Ureter (tissue), 1 donor: Measurements from ENCODE around the gene NCKAP5. TPM values are rescaled to one million over a fixed set of nuclear protein-coding genes. Genes with fewer than 3 reads are reported as not detected.

Experiments used
- DNase-seq: peaks from one replicate; pipeline ENCODE4 v3.0.0-alpha.2; 2020; ENCODE audit warnings: low spot score
- total RNA-seq: library from RNA; stranded (reverse); gene quantifications from one replicate; pipeline ENCODE4 v1.2.4, GENCODE V29; 2023
- donor health status: DM: yes; HTN: yes; CAD: no.

NCKAP5 gene
- total RNA-seq, 1 donor from 2014 or later = 7.3 TPM

DNA sequence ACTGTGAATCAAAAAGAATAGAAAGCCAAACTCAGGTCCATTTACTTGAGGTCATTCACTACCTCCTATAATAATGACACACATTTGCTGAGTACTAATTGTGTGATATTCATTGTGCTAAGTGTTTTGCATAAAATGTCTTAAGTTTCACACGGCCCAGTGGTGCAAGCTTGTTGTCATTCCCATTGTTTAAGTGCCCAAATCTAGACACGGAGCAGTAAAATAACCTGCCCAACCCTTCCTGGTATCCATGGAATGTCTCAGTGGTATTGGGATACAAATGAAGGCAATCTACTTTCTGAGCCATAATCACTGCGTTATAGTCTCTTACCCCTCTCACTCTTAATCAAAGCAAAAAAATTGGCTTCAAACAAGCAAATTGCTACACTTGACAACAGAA lies 233.3 kb downstream of the NCKAP5 start:
- no peak for DNase-seq

GRCh38 chr2:133333181-133333580 lies 235.1 kb downstream of the NCKAP5 start:
- DNase-seq = no peak

- no peak for DNase-seq
Observed at GRCh38 chr2:133331436-133331835, 236.8 kb downstream of the NCKAP5 start.

DNA sequence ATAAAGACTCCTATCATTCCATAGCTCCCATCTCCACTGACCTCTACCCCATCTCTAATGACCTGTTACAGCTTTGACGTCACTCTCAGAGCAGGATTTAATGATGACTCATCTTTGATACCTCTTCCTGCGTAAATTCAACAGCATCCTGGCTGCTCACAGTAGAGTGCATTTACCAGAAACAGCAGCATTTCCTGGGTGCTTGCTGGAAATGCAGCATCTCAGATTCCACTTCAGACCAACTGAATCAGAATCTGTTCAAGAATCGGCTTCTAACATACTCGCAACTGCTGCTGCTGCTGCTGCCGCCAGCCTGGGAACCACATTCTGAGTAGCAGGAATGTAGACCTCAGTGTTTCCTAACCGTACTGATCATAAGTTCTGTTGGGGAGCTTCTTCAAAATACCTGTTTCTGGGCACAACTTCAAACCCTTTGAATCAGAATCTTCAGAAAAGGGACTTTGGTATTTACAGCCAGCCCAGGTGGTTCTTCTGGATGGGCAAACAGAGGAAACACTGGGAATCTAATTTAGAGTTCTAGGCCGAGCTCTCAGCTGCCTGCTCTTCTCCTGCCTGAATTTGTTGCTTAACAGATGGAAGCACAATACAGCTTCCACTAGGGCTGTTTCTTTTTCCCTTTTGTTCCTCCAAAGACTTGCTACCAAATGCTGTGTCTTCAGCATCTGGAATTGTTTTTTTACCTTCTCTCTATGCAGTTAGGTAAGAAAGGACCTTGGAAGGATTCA lies 241.4 kb downstream of the NCKAP5 start:
- no peak for DNase-seq

GRCh38 chr2:133324150-133324561 lies 244.1 kb downstream of the NCKAP5 start:
- no peak for DNase-seq

DNA sequence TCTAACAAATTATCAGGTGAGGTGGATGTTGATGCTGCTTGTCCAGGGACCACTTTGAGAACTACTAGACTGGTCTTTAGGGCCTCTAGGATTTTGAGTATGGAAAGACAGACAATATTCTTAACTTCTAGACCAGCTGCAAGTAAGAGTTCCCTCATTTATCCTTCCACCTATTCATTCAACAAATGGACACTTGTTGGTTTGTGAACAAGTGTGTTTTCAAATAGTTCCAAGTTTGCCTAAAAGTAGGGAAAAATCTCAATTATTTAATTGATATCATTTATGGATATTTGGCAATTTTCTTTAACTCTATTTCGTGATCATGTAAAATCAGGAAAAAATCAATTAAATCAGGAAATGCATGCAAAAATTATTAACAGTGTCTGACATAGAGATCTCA lies 245.4 kb downstream of the NCKAP5 start:
- no peak for DNase-seq

DNA sequence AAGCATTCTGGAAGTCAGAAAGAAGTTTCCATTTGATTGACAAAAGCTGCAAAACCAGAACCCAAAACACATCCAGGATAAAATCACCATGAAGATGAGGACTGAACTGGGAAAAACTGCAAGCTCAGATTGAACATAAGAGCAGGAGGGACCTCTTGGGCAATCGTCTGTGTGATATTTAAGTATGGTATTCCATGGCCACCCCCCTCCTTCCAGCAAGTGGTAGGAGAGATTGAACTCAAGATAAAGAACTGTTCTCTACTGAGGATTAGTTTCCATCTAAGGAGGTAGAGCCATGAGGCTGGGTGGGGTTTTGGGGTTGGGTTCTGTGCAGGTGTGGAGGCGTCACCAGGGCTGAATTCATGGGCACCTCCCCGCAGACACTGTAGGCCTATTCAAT lies 251.1 kb downstream of the NCKAP5 start:
- no peak for DNase-seq

GRCh38 chr2:133316557-133316956 lies 251.7 kb downstream of the NCKAP5 start:
- DNase-seq = no peak

DNA sequence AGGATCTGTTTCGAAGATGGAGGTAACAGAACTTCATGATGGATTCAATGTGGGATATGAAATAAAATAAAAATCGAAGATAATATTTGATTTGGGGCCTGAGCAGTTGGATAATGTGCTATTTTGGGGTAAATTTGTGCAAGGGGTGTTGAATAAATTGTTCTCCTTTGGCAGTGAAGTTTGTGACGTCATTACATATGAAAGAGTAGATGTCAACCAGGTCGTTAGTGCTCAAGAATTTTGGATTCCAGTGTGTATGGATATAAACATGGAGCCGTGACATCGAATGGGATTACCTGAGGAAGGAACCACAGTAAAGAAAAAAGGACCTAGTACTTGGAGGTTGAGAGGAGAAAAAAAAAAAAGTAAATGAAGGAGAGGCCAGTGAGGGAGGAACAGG lies 253.0 kb downstream of the NCKAP5 start:
- no peak for DNase-seq

DNA sequence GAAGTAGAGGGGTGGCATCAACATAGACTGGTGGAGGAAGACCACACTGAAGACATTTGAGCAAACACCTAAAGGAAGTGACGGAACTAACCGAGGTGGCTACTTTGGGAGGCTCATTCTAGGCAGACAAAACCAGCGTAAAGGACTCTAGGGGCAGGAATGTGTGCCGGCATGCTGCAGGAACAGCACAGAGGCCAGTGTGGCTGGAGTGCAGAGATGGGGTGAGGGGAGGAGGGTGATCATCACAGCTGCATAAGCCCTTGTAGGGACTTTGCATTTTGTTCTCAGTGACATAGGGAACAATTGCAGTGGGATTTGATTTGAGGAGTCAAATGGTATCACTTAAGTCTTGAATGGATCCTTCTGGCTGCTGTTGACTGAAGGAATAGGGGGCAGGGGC lies 253.5 kb downstream of the NCKAP5 start:
- DNase-seq = no peak

DNA sequence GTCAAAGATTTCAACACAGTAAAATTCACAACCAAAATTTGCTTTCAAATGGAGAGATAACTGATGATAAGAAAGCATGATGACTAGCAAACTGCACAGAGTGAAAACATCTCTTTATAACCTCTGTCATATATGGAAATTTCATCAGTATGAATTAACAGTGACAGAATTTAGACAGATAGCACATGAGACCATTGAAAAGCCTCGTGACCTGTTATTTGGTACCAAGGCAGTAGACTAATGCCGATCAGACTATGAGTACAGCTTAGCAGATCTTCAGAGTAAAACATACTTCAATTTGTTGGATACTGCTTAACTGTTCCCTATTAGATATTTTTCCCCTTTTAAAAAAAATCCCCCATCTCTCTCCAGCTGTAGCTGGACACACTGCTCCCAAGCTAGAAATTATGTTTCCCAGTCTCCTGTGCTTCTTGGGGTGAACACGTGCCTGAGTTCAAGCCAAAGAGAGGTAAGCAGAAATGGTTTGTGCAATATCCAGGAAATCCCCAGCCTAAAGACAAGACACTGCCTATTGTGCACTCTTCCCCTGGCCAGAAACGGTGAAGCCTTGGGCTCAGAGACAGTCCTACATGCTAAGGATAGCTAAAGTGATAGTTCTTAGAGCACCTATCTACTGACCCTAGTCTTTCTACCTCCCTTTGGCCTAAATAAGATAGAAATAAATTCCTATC lies 256.1 kb downstream of the NCKAP5 start:
- DNase-seq = no peak

DNA sequence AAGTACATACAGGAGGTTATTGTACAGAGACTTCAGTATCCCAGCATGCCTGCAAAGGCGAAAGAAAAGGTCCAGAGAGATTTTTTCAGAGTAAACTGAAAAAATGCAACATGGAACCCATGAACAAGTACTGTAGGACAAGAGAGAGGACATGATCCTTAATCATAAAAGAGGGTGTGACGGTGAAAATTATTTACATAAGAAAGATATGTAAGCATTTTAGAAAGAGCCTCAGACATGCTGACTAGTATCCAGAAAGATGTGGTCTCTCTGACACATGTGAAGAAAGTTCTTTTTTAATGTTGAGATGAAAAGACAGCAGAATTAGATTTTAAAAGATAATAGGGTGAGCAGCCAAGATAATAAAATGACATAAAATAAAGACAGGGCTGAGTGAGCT lies 262.0 kb downstream of the NCKAP5 start:
- no peak for DNase-seq

DNA sequence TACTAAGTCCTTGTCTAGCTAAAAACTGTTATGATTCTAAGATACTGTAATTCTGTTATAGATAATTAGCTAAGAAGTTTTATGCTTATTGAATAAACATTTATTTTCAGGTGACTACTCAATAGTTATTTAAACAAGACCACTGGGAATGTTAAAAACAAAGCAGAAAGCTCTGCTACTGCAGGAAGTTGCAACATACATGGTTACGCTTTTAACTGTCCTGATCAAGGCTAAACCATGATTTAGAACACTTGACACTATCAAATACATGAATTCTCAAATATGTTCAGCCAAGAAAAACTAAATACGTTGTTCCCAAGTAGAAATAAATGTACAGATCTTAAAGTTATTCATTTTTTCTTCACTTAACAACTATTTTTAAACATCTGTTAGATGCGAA lies 263.9 kb downstream of the NCKAP5 start:
- no peak for DNase-seq

GRCh38 chr2:133303150-133303549 lies 265.1 kb downstream of the NCKAP5 start:
- no peak for DNase-seq

DNA sequence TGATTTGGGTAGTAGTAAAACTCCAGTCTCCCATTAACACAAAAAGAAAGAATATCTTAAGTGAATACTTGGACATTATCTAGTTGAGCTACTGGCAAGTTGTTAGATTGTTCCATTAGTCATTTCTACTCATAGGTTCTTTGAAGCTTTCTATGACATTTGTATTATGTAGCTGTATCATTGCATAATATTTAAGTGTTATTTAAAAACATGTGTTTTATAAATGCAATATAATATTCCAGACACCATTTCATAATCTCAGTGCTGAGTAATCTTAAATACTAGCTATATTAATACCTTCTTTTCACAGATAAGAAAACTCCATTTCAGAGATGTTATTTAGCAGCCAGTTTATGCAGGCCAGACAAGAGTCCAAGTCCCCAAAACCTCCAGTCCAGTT lies 271.9 kb downstream of the NCKAP5 start:
- DNase-seq = no peak

DNA sequence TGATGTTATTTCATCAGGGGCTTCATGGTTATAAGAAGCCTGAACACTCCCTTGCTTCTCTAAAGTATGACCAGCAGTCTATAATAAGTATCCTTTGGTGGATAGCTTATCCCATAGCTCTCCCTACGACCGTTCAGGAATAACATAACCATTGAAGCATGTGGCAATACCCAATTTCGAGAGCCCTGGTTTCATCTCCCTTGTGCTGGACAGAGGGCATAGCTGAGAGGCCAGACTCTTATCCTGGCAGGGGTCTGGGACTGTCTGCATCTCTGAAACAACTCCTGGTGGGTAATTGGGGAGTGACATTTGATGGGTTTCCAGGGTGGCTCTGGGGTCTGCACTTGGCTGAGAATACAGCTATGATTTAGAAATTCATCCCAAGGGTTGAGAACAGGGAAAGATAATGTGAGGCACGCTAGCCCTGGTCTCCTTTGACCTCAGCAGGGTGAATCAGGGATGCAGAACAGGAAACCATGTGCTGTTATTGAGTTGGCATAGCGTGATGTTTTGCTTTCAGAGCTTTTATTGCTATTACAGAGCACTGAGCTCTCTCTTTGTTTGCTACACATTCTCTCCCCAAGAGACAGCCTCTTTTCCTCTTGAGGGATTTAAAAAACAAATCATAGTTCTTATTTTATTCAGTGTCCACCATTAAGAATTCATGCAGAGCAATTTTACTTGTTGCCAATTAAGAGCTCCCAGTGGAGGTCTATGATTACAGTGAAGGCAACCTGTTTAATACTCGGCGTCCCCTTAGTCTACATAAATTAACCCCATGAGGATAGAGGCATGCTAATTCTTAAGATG lies 274.5 kb downstream of the NCKAP5 start:
- no peak for DNase-seq

DNA sequence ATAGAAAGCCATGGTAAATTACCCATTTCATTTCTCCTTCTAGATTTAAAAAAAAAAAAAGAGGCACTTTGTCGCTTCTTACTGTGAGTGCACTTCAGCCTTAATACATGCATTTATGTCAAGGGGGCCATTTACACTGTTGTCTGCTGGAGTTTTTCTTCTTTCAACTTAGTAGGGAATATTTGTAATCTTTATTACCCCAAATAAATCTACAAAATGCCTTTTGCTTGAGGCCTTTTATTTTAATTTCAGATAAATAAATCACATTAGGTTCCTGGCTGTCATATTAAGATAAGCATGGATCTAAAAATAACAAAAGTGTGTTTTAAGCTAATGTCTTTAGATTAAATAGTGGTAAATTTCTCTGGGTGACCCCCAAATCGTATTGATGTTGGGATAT lies 276.0 kb downstream of the NCKAP5 start:
- DNase-seq = no peak

GRCh38 chr2:133287709-133288108 lies 280.6 kb downstream of the NCKAP5 start:
- DNase-seq = no peak

DNA sequence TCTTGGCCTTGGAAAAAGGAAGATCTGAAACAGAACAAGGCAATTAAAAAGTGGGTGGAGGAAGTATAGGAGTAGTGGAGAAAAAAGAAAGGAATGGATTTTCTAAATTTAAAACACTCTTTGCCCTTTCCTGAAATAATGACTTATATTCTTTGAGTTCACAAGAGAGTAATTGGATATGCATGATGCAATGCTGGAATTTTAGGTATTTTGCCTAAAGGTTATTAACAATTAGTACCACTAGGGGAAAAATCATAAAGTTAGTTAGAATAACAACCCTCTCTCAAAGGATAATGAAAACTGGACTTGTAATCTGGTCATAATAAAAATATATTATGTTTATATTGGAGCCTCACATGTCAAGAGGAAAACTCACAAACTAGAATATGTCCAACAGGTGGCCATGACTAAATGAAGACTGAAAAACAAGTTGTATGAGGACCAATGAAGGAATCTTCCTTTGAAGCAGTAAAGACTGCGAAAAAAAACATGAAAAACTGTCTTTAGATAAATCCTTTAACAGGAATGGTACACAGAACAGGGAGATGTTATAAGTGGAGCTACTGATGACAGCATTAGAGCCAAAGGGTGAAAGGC lies 281.8 kb downstream of the NCKAP5 start:
- DNase-seq = no peak

DNA sequence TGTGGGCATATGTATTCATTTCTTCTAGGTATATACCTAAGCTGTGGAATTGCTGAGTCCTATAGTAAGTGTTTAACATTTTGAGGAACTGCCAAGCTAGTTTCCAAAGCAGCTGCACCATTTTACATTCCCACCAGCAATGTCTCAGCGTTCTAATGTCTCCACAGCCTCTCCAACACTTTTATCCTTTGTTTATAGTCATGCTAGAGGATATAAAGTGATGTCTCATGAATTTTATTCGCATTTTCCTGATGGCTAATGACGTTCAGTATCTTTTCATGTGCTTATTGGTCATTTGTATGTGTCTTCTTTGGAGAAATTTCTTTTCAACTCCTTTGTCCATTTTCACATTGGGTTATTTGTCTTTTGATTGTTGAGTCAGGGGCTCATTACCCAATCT lies 295.2 kb downstream of the NCKAP5 start:
- DNase-seq = no peak

DNA sequence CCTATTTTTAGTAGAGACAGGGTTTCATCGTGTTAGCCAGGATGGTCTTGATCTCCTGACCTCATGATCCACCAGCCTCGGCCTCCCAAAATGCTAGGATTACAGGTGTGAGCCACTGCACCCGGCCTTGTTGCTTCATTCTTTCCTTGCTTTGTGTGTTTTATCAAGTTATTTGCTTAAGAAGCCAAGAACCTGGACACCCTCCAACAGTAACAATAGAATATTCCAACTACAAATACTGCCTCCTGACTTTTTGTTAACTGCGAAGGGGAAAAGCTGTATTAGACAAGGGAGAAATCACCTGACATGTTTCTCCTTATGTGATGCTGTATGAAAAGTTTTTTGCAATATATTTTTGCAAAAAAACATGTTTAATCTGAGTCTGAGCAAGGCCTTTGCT lies 297.2 kb downstream of the NCKAP5 start:
- DNase-seq = no peak

DNA sequence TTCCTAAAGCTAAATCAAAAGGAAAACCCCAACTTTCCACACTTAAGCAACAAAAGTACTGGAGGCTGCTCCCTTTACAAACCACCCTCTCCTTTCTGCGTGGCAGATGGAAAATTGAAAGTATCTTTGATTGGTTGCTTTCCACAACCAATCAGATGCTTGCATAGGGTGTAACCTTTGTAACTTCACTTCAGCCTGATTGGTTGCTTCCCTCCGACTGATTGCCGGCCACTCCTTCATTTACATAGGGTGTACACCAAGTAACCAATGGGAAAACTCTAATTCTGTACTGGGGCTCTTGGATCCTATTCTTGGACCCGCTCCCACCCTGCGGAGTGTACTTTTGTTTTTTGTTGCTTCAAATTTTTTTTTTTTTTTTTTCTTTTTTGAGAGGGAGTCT lies 297.7 kb downstream of the NCKAP5 start:
- no peak for DNase-seq
